WERI-Rb-1 (cell line): Measurements from ENCODE around the gene PDLIM3.

Source experiments
- DNase-seq: peaks from one replicate; pipeline ENCODE4 v3.0.0-alpha.2; 2020
- H3K27ac ChIP-seq: fragments of 250-450 bp; sonication (Bioruptor Pico); 2 replicates; pipeline ENCODE4 v1.5.1; 2020; ENCODE audit warnings: mild to moderate bottlenecking, moderate library complexity
- H3K27me3 ChIP-seq: fragments of 250-450 bp; sonication (Bioruptor Pico); 2 replicates; pipeline ENCODE4 v1.5.1; 2021; ENCODE audit warnings: mild to moderate bottlenecking, low read depth, moderate library complexity; ENCODE audit not compliant: insufficient read depth, severe bottlenecking
- H3K36me3 ChIP-seq: fragments of 250-450 bp; sonication (Bioruptor Pico); 2 replicates; pipeline ENCODE4 v1.5.1; 2020; ENCODE audit warnings: mild to moderate bottlenecking, moderate library complexity
- H3K4me3 ChIP-seq: 2 replicates; pipeline ENCODE4 v1.5.1; 2011; ENCODE audit warnings: low read depth, mild to moderate bottlenecking, control low read depth, low read length
- H3K9me3 ChIP-seq: fragments of 250-450 bp; sonication (Bioruptor Pico); 2 replicates; pipeline ENCODE4 v1.5.1; 2021; ENCODE audit warnings: mild to moderate bottlenecking, moderate library complexity; ENCODE audit not compliant: severe bottlenecking
- TF ChIP-seq, protein P1 (sequence below): IDR thresholded peaks from 2 replicates; pipeline ENCODE4 v1.5.1; 2011; ENCODE audit warnings: low read depth, mild to moderate bottlenecking, control low read depth, inconsistent platforms, low read length

The PDLIM3 gene

DNA sequence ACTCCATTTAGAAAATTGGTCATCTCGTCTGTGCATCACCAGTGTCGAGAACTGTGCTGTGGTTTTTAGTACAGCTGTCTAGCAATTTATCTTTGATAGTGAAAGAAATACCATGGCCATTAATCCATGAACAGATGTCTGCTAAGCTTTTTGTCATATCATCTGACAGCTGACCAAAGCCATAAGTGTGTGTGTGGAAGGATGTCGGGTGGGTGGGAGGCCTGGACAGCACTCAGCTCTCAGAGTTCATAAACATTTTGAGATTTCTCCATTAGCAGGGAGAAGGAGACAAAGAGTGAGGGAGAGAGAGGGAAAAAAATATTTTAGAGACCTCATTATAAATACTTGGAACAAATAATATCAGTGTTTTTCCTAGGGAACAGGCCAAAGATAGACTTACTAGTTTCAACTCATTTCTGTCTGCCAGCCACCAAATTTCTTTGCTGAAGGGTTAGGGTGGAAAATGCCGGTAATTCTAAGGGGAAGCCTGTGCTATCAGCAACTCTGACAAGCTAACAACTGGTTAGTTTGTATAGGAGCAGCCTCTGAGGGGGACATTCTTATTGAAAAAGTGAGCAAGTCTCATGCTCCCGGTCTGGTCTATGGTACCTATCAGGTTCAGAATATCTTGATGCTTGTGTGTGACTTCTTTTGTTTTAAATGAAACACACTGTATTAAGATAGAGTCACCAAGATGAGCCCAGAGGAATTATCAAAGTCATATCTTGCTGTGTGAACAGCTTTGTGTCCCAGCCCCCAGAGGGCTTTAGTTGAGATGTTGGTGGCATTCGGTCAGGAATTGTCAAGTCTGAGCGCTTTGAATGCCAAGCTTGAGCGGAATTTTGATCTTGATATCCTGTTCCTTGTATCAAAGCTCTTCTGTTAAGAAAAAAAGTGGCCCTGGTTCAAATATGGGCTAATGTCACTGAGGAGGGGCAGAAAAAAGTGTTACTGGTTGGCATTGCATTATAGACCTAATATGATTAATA lies 41.9 kb upstream of the PDLIM3 start:
- Histone ChIP-seq H3K27ac (no peak overlapping the region), H3K36me3 (no peaks in the 10 kb centered on the region), H3K9me3 (no peaks in the 10 kb centered on the region), H3K27me3 (no peaks in the 10 kb centered on the region), H3K4me3 (no peak overlapping the region)
- TF ChIP-seq, protein P1, sequence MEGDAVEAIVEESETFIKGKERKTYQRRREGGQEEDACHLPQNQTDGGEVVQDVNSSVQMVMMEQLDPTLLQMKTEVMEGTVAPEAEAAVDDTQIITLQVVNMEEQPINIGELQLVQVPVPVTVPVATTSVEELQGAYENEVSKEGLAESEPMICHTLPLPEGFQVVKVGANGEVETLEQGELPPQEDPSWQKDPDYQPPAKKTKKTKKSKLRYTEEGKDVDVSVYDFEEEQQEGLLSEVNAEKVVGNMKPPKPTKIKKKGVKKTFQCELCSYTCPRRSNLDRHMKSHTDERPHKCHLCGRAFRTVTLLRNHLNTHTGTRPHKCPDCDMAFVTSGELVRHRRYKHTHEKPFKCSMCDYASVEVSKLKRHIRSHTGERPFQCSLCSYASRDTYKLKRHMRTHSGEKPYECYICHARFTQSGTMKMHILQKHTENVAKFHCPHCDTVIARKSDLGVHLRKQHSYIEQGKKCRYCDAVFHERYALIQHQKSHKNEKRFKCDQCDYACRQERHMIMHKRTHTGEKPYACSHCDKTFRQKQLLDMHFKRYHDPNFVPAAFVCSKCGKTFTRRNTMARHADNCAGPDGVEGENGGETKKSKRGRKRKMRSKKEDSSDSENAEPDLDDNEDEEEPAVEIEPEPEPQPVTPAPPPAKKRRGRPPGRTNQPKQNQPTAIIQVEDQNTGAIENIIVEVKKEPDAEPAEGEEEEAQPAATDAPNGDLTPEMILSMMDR = no peak
- DNase-seq = no peak

DNA sequence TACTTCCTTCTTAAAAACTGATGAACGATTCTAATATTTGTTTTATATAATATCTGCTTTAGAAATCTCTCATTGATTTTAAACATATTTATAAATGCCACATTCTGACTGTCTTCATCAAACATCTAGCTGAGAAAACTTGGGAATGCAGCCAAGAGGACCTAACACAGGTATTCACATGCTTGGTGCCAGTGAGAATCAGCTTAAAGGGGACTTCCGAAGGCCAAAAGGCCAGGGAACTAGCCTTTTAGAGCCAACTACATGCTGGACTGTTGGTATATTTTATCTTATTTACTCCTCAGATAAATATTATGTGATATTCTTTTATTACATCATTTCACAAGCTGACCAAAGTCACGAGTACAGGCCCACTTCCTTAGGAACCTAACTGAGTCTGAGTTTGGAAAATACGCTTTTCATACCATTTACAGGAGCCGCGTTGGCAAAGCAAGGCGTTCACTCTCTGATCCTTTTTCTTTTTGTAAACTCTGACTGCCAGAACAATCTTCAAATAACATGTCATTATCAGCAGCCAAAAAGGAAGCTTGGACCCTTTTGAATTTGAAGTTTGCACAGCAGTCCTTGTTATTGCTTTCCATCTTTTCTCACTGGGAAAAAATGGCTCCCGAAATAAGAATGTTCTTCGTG lies 41.1 kb upstream of the PDLIM3 start:
- TF ChIP-seq, protein P1 = no peak
- no peak overlapping the region for H3K27ac ChIP-seq
- no peak overlapping the region for H3K4me3 ChIP-seq
- no peak for DNase-seq
- H3K36me3 ChIP-seq = no peaks in the 10 kb centered on the region
- no peaks in the 10 kb centered on the region for H3K27me3 ChIP-seq
- H3K9me3 ChIP-seq = no peaks in the 10 kb centered on the region

DNA sequence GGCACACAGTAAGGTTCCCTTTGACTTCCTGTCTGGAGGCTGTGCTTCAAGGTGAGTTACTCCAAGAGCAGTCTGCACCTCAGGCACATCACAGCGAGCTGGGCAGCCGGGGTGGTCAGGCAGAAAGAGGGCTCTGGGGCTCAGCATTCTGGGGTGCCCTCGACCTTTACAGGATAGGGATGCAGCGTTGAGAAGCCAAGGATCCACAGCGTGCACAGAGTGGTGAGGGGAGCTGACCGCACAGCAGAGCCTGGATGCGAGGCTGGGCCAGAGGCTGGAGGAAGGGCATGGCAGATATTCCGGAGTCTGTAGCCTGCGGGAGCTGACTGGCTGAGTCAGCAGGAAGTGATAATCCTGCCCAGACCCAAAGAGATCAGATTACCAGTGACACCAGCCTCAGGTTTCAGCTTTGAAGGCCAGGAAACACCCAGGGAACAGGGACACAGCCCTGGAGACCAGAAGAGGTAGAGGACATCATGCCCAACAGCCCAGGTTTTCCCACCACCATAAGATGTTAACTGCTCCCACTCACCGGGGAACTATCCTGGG lies 38.4 kb upstream of the PDLIM3 start:
- Histone ChIP-seq H3K9me3 (no peaks in the 10 kb centered on the region), H3K36me3 (no peaks in the 10 kb centered on the region), H3K27me3 (no peaks in the 10 kb centered on the region), H3K27ac (peak overlapping the region; percentile 36), H3K4me3 (no peak overlapping the region)
- DNase-seq = peak; percentile 86
- TF ChIP-seq, protein P1 = no peak

DNA sequence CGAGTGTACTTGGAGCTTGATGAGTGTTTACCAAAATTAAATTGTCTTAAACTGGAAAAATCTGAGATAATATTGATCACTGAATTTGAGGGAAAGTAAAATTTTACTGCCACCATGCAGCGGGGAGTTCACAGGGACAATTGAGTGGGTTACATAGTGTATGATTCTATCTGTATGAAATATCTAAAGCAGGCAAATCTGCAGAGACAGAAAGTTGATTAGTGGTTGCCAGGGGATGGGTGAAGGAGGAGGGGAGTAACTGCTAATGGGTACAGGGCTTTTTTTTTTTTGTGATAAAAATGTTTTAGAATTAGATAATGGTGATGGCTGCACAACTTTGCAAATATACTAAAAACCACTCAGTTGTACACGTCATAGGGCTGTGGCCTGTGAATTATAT lies 35.4 kb upstream of the PDLIM3 start:
- TF ChIP-seq, protein P1 = no peak

DNA sequence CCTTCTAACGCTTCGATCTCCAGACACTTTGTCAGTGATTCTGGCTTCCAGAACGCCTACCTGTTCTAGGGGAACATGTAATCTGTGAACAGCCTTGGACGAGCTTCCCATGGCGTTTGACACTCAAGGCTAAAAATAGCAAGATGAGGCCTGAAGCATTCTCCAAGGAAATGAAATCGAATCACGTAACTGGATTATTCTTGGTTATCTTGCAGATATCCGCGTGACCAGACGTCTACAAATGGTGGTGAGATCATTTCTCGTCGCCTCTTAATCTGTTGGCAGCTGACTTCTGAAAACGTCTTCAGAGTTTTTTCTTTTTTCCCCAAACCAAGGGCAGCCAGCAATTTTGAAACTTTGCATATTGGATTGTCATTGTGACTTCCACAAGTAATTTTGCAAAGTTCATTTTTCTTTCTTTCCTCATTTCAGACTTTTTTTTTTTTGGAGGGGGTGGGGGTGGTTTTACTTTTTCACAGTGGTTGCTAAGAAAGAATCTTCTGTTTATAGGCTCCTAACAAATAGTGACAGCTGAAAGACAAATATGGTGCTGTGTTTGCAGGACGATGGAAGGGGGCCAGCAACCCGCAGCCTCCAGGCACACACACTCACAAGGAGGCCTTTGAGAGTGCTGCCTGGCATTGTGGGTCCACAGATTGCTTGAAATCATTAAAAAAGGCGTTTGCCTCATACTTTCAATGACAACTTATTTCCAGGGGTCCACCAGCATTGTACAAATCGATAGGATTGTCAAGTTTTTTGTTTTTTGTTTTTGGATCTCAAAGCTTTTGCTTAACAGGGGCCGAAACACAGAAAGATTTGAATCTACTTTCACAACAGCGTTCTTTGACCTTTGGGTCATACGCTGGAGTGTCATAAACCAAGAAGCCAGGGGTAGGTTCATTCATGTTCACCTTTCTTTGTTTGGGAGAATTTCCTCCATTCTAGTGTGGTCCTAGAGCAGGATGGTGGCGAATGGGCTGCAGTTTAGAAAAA lies 32.4 kb upstream of the PDLIM3 start:
- DNase-seq = no peak
- H3K36me3 ChIP-seq = no peaks in the 10 kb centered on the region
- H3K4me3 ChIP-seq = no peak overlapping the region
- no peaks in the 10 kb centered on the region for H3K27me3 ChIP-seq
- TF ChIP-seq, protein P1 = no peak
- no peaks in the 10 kb centered on the region for H3K9me3 ChIP-seq
- H3K27ac ChIP-seq = no peak overlapping the region

More for the DNA sequence above, 35.4 kb upstream of the PDLIM3 start:
- Histone ChIP-seq H3K27ac (no peak overlapping the region), H3K36me3 (no peaks in the 10 kb centered on the region), H3K4me3 (no peak overlapping the region), H3K27me3 (no peaks in the 10 kb centered on the region), H3K9me3 (no peaks in the 10 kb centered on the region)
- DNase-seq = no peak
